Measurements from ENCODE around the gene ZBTB20.

The ZBTB20 gene

DNA sequence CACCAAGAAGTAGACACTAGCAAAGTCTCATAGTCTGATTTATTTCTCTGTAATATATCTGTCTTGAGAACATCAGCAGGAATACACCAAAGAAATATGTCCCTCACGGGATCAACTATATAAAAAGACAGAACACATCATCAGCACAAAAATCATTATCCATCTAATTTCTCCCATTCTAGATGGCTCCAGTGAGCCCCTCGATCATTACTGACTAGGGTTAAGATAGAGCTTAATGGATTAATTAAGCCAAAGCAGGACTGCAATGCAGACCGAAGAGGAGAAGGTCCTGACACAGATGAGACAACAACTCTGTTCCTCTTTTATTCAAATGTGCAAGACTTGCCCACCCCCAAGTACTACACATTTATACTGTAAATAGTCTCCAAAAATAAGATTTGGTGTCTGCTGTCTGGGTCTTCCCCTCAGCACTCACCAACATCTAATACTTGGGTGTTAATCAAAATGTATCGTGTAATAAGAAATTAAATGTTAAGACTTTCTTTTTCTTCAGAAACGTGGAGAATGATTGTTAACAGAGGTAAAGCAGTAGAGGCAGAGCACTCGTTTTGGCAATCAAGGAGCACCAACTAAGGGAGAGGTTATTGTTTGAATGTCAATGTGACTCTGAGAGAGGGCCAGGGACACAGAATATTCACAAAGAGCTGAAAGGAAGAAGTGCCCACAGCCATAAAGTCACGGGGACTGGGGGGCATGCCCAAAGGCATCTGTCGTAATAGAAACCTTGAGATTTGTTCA, 719.6 kb downstream of the ZBTB20 start:
- no peak for DNase-seq

GRCh38 chr3:114424337-114424736, 722.8 kb downstream of the ZBTB20 start:
- DNase-seq = no peak

- DNase-seq = no peak
Measured at GRCh38 chr3:114421204-114421603, 725.9 kb downstream of the ZBTB20 start.

GRCh38 chr3:114420072-114420471, 727.0 kb downstream of the ZBTB20 start:
- DNase-seq = no peak

DNA sequence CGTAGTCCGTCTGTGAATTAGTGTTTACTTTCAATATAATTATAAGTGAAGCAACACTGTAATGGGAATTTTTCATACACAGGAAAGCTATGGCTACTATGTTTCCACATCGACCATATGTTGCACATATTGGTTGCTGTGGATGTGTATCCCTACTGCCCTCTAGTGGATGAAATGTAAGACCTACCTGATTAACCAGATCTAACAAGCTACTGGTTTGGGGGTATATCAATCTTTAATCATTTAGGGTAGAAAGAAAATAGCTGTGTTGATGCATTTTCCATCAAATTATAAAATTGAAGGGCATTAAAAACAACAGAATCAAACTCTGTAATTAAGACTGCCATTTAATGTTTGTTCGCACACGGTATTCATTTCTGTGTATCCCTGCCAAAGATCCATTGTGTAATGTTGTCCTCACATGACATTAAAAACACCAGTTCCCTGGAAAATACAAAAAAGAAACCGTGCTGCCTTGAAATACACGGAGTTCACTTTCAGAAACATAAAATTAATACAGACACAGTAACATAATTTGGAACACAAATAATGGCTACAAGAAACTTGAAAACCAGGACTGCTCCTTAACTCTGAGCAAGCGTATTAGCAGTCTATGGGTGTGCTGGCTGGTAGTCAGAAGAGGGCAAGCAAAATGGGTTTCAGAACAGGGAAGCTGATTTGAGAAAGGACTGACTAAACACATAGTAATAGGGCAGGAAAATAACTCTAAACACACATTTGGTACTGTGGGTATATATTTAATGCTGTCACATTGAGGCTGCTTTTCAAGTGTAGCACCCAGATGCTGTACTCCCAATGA, 728.2 kb downstream of the ZBTB20 start:
- peak; percentile 77 for DNase-seq

- no peak for DNase-seq
Measured at GRCh38 chr3:114418107-114418506, 729.0 kb downstream of the ZBTB20 start.

- no peak for DNase-seq
Measured at GRCh38 chr3:114417675-114418074, 729.4 kb downstream of the ZBTB20 start.

DNA sequence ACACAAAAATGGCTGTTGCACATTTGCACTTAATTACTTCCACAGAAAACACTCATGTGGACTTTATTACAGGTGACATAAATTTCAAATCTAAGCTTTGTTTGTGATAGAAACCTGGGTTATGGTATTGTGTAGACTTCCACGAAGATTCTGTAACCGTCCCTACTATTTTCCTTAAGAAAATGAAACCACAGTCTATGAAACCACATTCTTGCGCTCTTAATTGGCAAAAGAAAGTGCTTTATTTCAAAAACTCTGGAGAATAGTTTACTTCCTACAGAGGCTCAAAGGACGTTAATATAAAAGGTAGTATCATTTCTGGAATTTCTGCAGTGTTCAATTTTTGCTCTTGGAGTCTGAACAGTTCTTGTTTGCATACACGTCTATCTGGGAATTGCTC, 729.8 kb downstream of the ZBTB20 start:
- DNase-seq = no peak

DNA sequence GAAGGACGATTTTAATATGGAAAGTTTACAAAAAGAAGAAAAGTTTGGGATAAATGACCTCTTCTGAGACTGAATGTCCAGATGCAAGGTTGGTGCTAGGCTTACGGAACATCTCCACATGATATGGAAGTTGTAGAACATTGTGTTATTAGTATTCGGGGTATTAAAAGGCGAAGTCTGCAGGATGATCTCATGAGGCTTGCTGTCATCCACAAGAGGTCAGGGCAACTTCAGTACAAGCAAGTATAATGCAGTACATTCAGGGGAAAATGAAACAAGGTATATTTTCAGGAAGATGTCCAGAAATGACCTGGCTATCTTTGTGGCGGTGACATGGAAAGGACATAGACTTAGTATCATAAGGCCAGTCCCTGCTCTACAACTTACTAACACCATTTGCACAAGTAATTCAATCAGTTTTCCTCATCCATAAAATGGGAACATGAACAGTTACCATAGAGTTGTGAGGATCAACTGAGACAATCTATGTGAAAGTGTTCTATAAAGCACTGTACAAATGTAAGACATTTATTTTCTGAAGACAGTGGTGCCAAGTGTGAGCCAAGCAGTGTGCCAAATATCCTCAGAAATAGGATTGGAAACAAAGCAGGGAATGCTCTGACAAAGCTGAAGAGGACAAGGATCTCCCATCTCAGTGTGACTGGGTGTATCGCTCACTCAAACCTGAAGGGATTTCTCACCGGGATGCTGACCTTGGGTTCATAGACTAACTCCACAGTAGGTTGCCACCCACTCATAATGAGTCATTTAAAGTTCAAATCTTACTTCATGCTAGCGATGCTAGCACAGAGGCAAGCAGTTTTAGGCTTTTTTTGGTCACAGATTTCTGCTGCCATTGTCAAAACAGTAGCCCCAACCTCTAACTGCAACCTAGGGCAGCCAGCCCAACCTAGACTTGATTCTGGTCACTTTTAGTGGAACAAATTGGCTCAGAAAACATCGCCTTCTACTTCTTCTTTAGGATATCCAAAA, 735.0 kb downstream of the ZBTB20 start:
- no peak for DNase-seq

- no peak for DNase-seq
Measured at GRCh38 chr3:114411190-114411668, 735.9 kb downstream of the ZBTB20 start.

DNA sequence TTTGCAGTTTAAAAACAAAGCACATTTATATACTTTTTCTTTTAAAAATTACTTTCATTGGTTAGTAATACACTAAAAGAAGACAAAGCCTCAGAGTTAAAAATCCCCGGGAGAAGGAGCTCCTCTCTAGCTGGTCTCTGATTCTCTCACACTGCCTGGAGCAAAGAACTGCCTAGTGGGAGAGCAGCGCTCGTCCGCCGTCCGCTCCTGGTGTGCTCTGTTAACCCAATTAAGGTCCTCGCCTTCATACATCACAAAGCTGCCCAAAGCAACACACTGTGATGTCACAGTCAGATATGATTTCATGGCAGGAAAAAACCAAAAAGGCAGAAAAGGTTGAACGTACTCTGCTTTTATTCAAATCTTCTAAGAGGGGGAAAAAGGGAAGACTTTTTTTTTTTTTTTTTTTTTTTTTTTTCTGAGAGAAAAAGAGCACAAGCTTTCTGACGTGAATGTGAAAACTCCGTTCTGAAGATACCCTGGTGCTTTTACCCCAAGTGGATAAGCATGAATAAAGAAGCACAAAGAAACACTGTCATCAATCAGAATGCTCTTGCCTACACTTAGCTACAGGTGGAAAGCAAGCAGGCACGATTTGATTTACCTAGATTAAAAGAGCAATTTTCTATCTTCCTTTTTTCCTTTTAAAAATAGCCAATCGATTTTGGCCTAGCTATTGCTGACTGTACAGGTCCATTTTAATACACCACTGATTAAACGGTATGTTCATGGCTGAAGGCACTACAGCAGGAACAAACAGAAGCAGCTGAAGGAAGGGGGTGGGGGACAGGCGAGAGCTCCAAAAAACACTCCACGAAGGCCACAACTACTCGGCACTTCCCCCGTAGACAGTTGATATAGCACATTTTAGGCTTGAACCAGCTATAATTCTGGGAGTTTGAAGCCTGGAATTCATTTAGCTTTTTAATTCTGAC, 738.1 kb downstream of the ZBTB20 start:
- DNase-seq = no peak

GRCh38 chr3:114406922-114407321, 740.2 kb downstream of the ZBTB20 start:
- no peak for DNase-seq

DNA sequence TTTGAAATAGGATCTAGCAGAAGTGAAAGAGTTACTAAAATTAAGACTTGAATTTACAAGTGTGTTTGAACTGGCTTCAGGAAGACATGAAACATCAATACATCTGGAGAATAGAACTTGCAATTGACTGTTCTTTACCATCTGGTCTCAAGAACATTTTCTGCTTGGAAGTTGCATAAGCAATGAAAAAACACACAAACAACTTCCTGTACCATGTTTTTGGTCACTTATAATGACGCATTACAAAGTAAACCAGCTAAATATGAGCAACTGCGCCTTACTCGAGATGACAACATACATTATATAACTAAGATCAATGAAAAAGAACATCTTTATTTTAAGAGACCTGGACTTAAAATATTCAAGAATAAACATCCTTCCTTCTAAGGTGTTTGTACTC, 740.8 kb downstream of the ZBTB20 start:
- DNase-seq = no peak

GRCh38 chr3:114405202-114405990, 741.7 kb downstream of the ZBTB20 start:
- DNase-seq = no peak

GRCh38 chr3:114404590-114404989, 742.5 kb downstream of the ZBTB20 start:
- no peak for DNase-seq

- DNase-seq = no peak
Measured at GRCh38 chr3:114402838-114403237, 744.2 kb downstream of the ZBTB20 start.

DNA sequence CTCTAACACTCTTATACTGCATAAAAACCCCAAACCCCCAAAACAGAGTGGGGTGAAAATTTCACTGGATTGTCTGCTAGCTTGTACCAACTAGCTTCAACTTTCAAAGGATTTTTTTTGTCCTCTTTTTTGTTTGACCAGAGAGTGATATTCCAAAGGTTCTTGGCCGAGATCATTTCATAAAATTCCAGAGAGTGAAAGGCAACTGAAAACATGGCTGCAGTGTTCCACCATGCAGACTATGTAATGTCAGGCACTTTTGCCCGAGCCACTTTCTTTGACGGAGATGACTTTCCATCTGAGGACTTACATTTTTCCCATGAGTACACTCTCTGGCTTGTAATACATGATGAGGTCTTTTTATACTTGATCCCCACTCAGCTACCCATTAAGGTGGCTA, 745.7 kb downstream of the ZBTB20 start:
- no peak for DNase-seq

GRCh38 chr3:114400371-114400770, 746.7 kb downstream of the ZBTB20 start:
- no peak for DNase-seq

- DNase-seq = no peak
Measured at GRCh38 chr3:114394551-114394950, 752.5 kb downstream of the ZBTB20 start.

- no peak for DNase-seq
Measured at GRCh38 chr3:114393367-114394072, 753.6 kb downstream of the ZBTB20 start.

Measured in CD4-positive, alpha-beta T cell treated with Interleukin-17A for 1 hour (primary cell).